IMR-90 (cell line): ENCODE measurements around the gene SLC4A1AP. TPM values are rescaled to one million over a fixed set of nuclear protein-coding genes. Genes with fewer than 3 reads are reported as not detected.

Experiments
- ATAC-seq: fragments of 200-7000 bp; cut with Tn5 transposase; 2 replicates; pipeline ENCODE4 v1.9.1; 2020; ENCODE audit warnings: low read depth, mild to moderate bottlenecking, moderate library complexity
- BruUV-seq: library from RNA; stranded (reverse); fragments of 400-500 nt; replicated peaks from 2 replicates; lab custom pipeline; 2021; lab: Mats Ljungman, UMichigan
- CTCF ChIA-PET: fragments of 300-600 bp; formaldehyde crosslinking; extraction: SDS; loops from one replicate; lab custom pipeline; 2021; ENCODE audit warnings: antibody characterized with exemption; lab: Yijun Ruan, JAX
- POLR2A ChIA-PET: fragments of 300-600 bp; sonication (Branson Sonifier 250); formaldehyde crosslinking; loops from one replicate; lab custom pipeline; 2022; ENCODE audit warnings: antibody characterized with exemption; ENCODE audit not compliant: unreplicated experiment; lab: Charles Lee
- DNase-seq: peaks from one replicate; pipeline ENCODE4 v3.0.0; 2013
- H2AFZ ChIP-seq: replicated peaks from 2 replicates; pipeline ENCODE3; 2013; ENCODE audit warnings: low read length, mild to moderate bottlenecking; ENCODE audit not compliant: poor library complexity
- H2AK5ac ChIP-seq: 2 replicates; pipeline ENCODE4 v1.6.1; 2013; ENCODE audit warnings: low read depth, low read length, inconsistent platforms
- H2AK9ac ChIP-seq: replicated peaks from 2 replicates; pipeline ENCODE3; 2013; ENCODE audit warnings: mild to moderate bottlenecking, low read depth, low read length, moderate library complexity; ENCODE audit not compliant: poor library complexity
- H2BK120ac ChIP-seq: 2 replicates; pipeline ENCODE4 v1.6.1; 2013; ENCODE audit warnings: low read depth, low read length, inconsistent platforms
- H2BK15ac ChIP-seq: 3 replicates; pipeline ENCODE4 v1.6.1; 2013; ENCODE audit warnings: low read depth, low read length, inconsistent platforms
- H2BK20ac ChIP-seq: 2 replicates; pipeline ENCODE4 v1.6.1; 2013; ENCODE audit warnings: low read depth, mild to moderate bottlenecking, inconsistent platforms, low read length, moderate library complexity
- H2BK5ac ChIP-seq: 2 replicates; pipeline ENCODE4 v1.6.1; 2013; ENCODE audit warnings: mild to moderate bottlenecking, low read depth, low read length, inconsistent platforms; ENCODE audit not compliant: poor library complexity, severe bottlenecking
- H3K14ac ChIP-seq: replicated peaks from 2 replicates; pipeline ENCODE4 v1.6.1; 2013; ENCODE audit warnings: low read depth, low read length, inconsistent platforms
- H3K18ac ChIP-seq: 2 replicates; pipeline ENCODE4 v1.6.1; 2013; ENCODE audit warnings: low read depth, low read length, control low read depth
- H3K23ac ChIP-seq: 2 replicates; pipeline ENCODE4 v1.6.1; 2013; ENCODE audit warnings: low read depth, low read length, inconsistent platforms
- H3K27ac ChIP-seq: 2 replicates; pipeline ENCODE4 v1.5.1; 2013; ENCODE audit warnings: mild to moderate bottlenecking, control low read depth, low read length; ENCODE audit not compliant: insufficient read depth
- H3K27me3 ChIP-seq: 2 replicates; pipeline ENCODE4 v1.6.1; 2013; ENCODE audit warnings: low read length; ENCODE audit not compliant: control insufficient read depth, insufficient read depth
- H3K36me3 ChIP-seq: 2 replicates; pipeline ENCODE4 v1.6.1; 2013; ENCODE audit warnings: low read length, mixed read lengths; ENCODE audit not compliant: control insufficient read depth, insufficient read depth
- H3K4ac ChIP-seq: 2 replicates; pipeline ENCODE4 v1.6.1; 2013; ENCODE audit warnings: low read depth, low read length, inconsistent platforms
- H3K4me1 ChIP-seq: 2 replicates; pipeline ENCODE4 v1.6.1; 2013; ENCODE audit warnings: low read length, mixed read lengths; ENCODE audit not compliant: control insufficient read depth, insufficient read depth
- H3K4me2 ChIP-seq: 2 replicates; pipeline ENCODE4 v1.6.1; 2013; ENCODE audit warnings: low read depth, mild to moderate bottlenecking, control low read depth, low read length, moderate library complexity
- H3K4me3 ChIP-seq: 2 replicates; pipeline ENCODE4 v1.5.1; 2013; ENCODE audit warnings: low read depth, mild to moderate bottlenecking, control low read depth, low read length, moderate library complexity; ENCODE audit not compliant: insufficient read depth
- H3K56ac ChIP-seq: 2 replicates; pipeline ENCODE4 v1.6.1; 2013; ENCODE audit warnings: low read length, inconsistent platforms; ENCODE audit not compliant: insufficient read depth; ENCODE audit errors: extremely low read depth
- H3K79me1 ChIP-seq, 2 experiments: 2 replicates each; pipeline ENCODE4 v1.6.1; 2013; ENCODE audit warnings: low read length in 2 of 2, inconsistent platforms in 1 of 2, low read depth in 1 of 2
- H3K9ac ChIP-seq: 2 replicates; pipeline ENCODE4 v1.6.1; 2013; ENCODE audit warnings: low read depth, low read length, control low read depth
- H3K9me1 ChIP-seq: 2 replicates; pipeline ENCODE4 v1.6.1; 2013; ENCODE audit warnings: low read length, inconsistent platforms; ENCODE audit not compliant: insufficient read depth
- H3K9me3 ChIP-seq: 2 replicates; pipeline ENCODE4 v1.6.1; 2013; ENCODE audit warnings: low read length; ENCODE audit not compliant: control insufficient read depth, insufficient read depth
- H4K20me1 ChIP-seq: 2 replicates; pipeline ENCODE4 v1.6.1; 2013; ENCODE audit warnings: low read length, inconsistent platforms; ENCODE audit not compliant: insufficient read depth
- H4K5ac ChIP-seq: 2 replicates; pipeline ENCODE4 v1.6.1; 2013; ENCODE audit warnings: mild to moderate bottlenecking, low read depth, low read length, control low read depth
- H4K8ac ChIP-seq, 2 experiments: 2 replicates each; pipeline ENCODE4 v1.6.1; 2013; ENCODE audit warnings: low read depth in 2 of 2, low read length in 2 of 2, control low read depth in 1 of 2, inconsistent platforms in 1 of 2
- H4K91ac ChIP-seq: 2 replicates; pipeline ENCODE4 v1.6.1; 2013; ENCODE audit warnings: low read depth, low read length, inconsistent platforms; ENCODE audit not compliant: insufficient read depth
- BHLHE40 ChIP-seq: fragments of 150-350 bp; IDR thresholded peaks from 2 replicates; pipeline ENCODE4 v1.6.1; 2016; ENCODE audit warnings: mild to moderate bottlenecking, low read depth, low read length
- CEBPB ChIP-seq: IDR thresholded peaks from 2 replicates; pipeline ENCODE4 v1.6.1; 2012; ENCODE audit warnings: low read depth, low read length, improper control_type of control experiment
- CHD1 ChIP-seq: IDR thresholded peaks from 2 replicates; pipeline ENCODE4 v1.6.1; 2012; ENCODE audit warnings: low read depth, low read length, improper control_type of control experiment
- FOS ChIP-seq: fragments of 150-350 bp; IDR thresholded peaks from 2 replicates; pipeline ENCODE4 v1.6.1; 2016; ENCODE audit warnings: low read depth, low read length
- MAFK ChIP-seq: IDR thresholded peaks from 2 replicates; pipeline ENCODE4 v1.6.1; 2012; ENCODE audit warnings: low read depth, low read length, improper control_type of control experiment
- MAZ ChIP-seq: IDR thresholded peaks from 2 replicates; pipeline ENCODE4 v1.6.1; 2012; ENCODE audit warnings: low read depth, mild to moderate bottlenecking, low read length, improper control_type of control experiment, moderate library complexity, borderline replicate concordance
- MXI1 ChIP-seq: IDR thresholded peaks from 2 replicates; pipeline ENCODE4 v1.6.1; 2012; ENCODE audit warnings: low read depth, mild to moderate bottlenecking, low read length, moderate library complexity, borderline replicate concordance
- NFE2L2 ChIP-seq: fragments of 150-350 bp; IDR thresholded peaks from 2 replicates; pipeline ENCODE4 v1.6.1; 2016; ENCODE audit warnings: low read depth, mild to moderate bottlenecking, low read length
- POLR2A ChIP-seq: IDR thresholded peaks from 2 replicates; pipeline ENCODE4 v1.6.1; 2012; ENCODE audit warnings: mild to moderate bottlenecking, low read depth, low read length
- RAD21 ChIP-seq: IDR thresholded peaks from 2 replicates; pipeline ENCODE4 v1.6.1; 2012; ENCODE audit warnings: low read length, improper control_type of control experiment
- RCOR1 ChIP-seq: IDR thresholded peaks from 2 replicates; pipeline ENCODE4 v1.6.1; 2012; ENCODE audit warnings: mild to moderate bottlenecking, low read length, improper control_type of control experiment; ENCODE audit not compliant: insufficient replicate concordance
- RFX5 ChIP-seq: IDR thresholded peaks from 2 replicates; pipeline ENCODE4 v1.8.0; 2012; ENCODE audit warnings: low read depth, mild to moderate bottlenecking, low read length, moderate library complexity
- SMC3 ChIP-seq: fragments of 150-350 bp; IDR thresholded peaks from 2 replicates; pipeline ENCODE4 v1.6.1; 2016; ENCODE audit warnings: low read depth, mild to moderate bottlenecking, antibody characterized with exemption, low read length, moderate library complexity
- WGBS, 2 experiments: methylation state at CpG; one replicate each; pipeline versions ENCODE4 v1.1.5 to v1.1.7; 2013; ENCODE audit warnings: missing lambda C conversion rate in 2 of 2; ENCODE audit not compliant: insufficient read length in 1 of 2; ENCODE audit errors: extremely low coverage in 2 of 2; 5-methylcytosine and 5-hydroxymethylcytosine counted together
- dilution Hi-C: fragments of 300-500 bp; cut with HindIII; formaldehyde crosslinking; loops from one replicate; pipeline ENCODE4 v1.14.3; 2018; ENCODE audit warnings: low sequenced_read_pairs; ENCODE audit not compliant: unreplicated experiment
- in situ Hi-C: fragments of 300-500 bp; cut with MboI; formaldehyde crosslinking; loops from 3 replicates; pipeline ENCODE4 v1.14.3; 2019; ENCODE audit warnings: low sequenced_read_pairs, inconsistent platforms, mixed read lengths
- intact Hi-C: fragments of 100-400 bp; cut with micrococcal nuclease; formaldehyde crosslinking; loops from 2 replicates; pipeline ENCODE4 v1.10.0; 2022
- polyA plus RNA-seq, 3 experiments: library from polyadenylated mRNA; depleted of rRNA; stranded (reverse); fragments of >200 nt; gene quantifications; 2 replicates each; pipeline ENCODE4 v1.2.3, GENCODE V29; 2012; ENCODE audit warnings: low replicate concordance in 1 of 3
- total RNA-seq: library from RNA; depleted of rRNA; stranded (reverse); fragments of >200 nt; gene quantifications from 2 replicates; pipeline ENCODE4 v1.2.3, GENCODE V29; 2012
- TF ChIP-seq, protein P1 (sequence below): fragments of 150-350 bp; IDR thresholded peaks from 2 replicates; pipeline ENCODE4 v1.6.1; 2016; ENCODE audit warnings: low read depth, mild to moderate bottlenecking, low read length, moderate library complexity, borderline replicate concordance
- TF ChIP-seq, protein P2 (sequence below): fragments of 150-350 bp; IDR thresholded peaks from 2 replicates; pipeline ENCODE4 v1.6.1; 2017; ENCODE audit warnings: mild to moderate bottlenecking, antibody characterized with exemption, low read length, low read depth

SLC4A1AP gene
- total and polyA plus RNA-seq, 2 of the 4 experiments (the other 2 are of a cell fraction) = 11.7 to 13.6 TPM

- no peaks in the 10 kb centered on the region for H3K27me3 ChIP-seq
- H3K4me1 ChIP-seq = no peaks in the 10 kb centered on the region
- 100% methylated on average over 1 of the region's 2 CpGs; no CpG with 5 or more reads in 1 of the 2 experiments for WGBS, 2 experiments
- no peaks in the 10 kb centered on the region for H3K9me3 ChIP-seq
- in situ Hi-C loops (no loop called here), intact Hi-C loops (no loop called here), dilution Hi-C loops (no loop called here)
- H4K8ac ChIP-seq = no peak overlapping the region
- no peak overlapping the region for H2BK120ac ChIP-seq
- POLR2A ChIA-PET = no interaction called here
- H4K20me1 ChIP-seq = no peaks in the 10 kb centered on the region
- no peak overlapping the region for H4K5ac ChIP-seq
- BruUV-seq = no TSS peak
- no peak overlapping the region for H2BK5ac ChIP-seq
- H3K79me1 ChIP-seq = no peaks in the 10 kb centered on the region; a peak in 1 of 4 replicates
- no peak overlapping the region for H2BK20ac ChIP-seq
- CTCF ChIA-PET = no interaction called here
- H2AK5ac ChIP-seq = no peak overlapping the region
- peaks cover 20% of the 10 kb centered on the region for H3K36me3 ChIP-seq
- H3K18ac ChIP-seq = no peak overlapping the region
- H3K9me1 ChIP-seq = peaks cover 4% of the 10 kb centered on the region; the same call in 1 of the 2 replicates
- TF ChIP-seq MAFK (no peak), BHLHE40 (no peak), RFX5 (no peak), RAD21 (no peak), MAZ (no peak), SMC3 (no peak), POLR2A (no peak), CHD1 (no peak), FOS (no peak), NFE2L2 (no peak), RCOR1 (no peak), CEBPB (no peak), MXI1 (no peak)
- TF ChIP-seq, protein P1, sequence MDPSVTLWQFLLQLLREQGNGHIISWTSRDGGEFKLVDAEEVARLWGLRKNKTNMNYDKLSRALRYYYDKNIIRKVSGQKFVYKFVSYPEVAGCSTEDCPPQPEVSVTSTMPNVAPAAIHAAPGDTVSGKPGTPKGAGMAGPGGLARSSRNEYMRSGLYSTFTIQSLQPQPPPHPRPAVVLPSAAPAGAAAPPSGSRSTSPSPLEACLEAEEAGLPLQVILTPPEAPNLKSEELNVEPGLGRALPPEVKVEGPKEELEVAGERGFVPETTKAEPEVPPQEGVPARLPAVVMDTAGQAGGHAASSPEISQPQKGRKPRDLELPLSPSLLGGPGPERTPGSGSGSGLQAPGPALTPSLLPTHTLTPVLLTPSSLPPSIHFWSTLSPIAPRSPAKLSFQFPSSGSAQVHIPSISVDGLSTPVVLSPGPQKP = no peak
- TF ChIP-seq, protein P2, sequence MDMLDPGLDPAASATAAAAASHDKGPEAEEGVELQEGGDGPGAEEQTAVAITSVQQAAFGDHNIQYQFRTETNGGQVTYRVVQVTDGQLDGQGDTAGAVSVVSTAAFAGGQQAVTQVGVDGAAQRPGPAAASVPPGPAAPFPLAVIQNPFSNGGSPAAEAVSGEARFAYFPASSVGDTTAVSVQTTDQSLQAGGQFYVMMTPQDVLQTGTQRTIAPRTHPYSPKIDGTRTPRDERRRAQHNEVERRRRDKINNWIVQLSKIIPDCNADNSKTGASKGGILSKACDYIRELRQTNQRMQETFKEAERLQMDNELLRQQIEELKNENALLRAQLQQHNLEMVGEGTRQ = no peak
- H3K14ac ChIP-seq = no peak overlapping the region
- no peak overlapping the region for H3K27ac ChIP-seq
- H3K4ac ChIP-seq = no peak overlapping the region
- H2BK15ac ChIP-seq = no peak overlapping the region
- no peak overlapping the region for H2AFZ ChIP-seq
- H3K4me3 ChIP-seq = no peak overlapping the region
- no peak overlapping the region for H2AK9ac ChIP-seq
- DNase-seq (no peak), ATAC-seq (no peak)
- no peak overlapping the region for H3K56ac ChIP-seq
- no peak overlapping the region for H3K4me2 ChIP-seq
- H3K23ac ChIP-seq = no peak overlapping the region
- no peak overlapping the region for H3K9ac ChIP-seq
- no peak overlapping the region for H4K91ac ChIP-seq
Measured at GRCh38 chr2:27689424-27689823, 25.7 kb downstream of the SLC4A1AP start.
